Endothelial cell (in vitro differentiated cells): ENCODE results near the gene SHQ1. TPM values are rescaled to one million over a fixed set of nuclear protein-coding genes. Genes with fewer than 3 reads are reported as not detected.

Source experiments
- DNase-seq: peaks from one replicate; pipeline ENCODE4 v3.0.0; 2021; ENCODE audit warnings: low spot score
- H3K27ac Mint-ChIP-seq: one replicate; pipeline ENCODE4 v1.8.0; 2021; ENCODE audit warnings: mixed read lengths, inconsistent platforms; ENCODE audit not compliant: unreplicated experiment
- H3K27me3 Mint-ChIP-seq: one replicate; pipeline ENCODE4 v1.8.0; 2021; ENCODE audit warnings: mild to moderate bottlenecking, moderate library complexity, mixed read lengths, inconsistent platforms; ENCODE audit not compliant: unreplicated experiment
- H3K36me3 Mint-ChIP-seq: one replicate; pipeline ENCODE4 v1.8.0; 2021; ENCODE audit warnings: mild to moderate bottlenecking, low read depth, mixed read lengths, inconsistent platforms; ENCODE audit not compliant: unreplicated experiment
- H3K4me1 Mint-ChIP-seq: one replicate; pipeline ENCODE4 v1.8.0; 2021; ENCODE audit warnings: mild to moderate bottlenecking, mixed read lengths, inconsistent platforms; ENCODE audit not compliant: unreplicated experiment
- H3K4me3 Mint-ChIP-seq: one replicate; pipeline ENCODE4 v1.8.0; 2021; ENCODE audit warnings: mild to moderate bottlenecking, mixed read lengths, inconsistent platforms; ENCODE audit not compliant: unreplicated experiment
- H3K9me3 Mint-ChIP-seq: one replicate; pipeline ENCODE4 v1.8.0; 2021; ENCODE audit warnings: mixed read lengths, inconsistent platforms; ENCODE audit not compliant: unreplicated experiment
- total RNA-seq: library from RNA; stranded (reverse); fragmentation: NEBNext Ultra II Directional; extraction: Animal tissue kit (Norgen Biotek cat#: 25700); gene quantifications from one replicate; pipeline ENCODE4 v1.2.1, GENCODE V29; 2021; ENCODE audit not compliant: unreplicated experiment
- TF ChIP-seq, protein P1 (sequence below): fragments of 200-600 bp; sonication (generic); IDR thresholded peaks from one replicate; pipeline ENCODE4 v1.5.0; 2021; ENCODE audit warnings: antibody characterized with exemption; ENCODE audit not compliant: unreplicated experiment

The SHQ1 gene
- total RNA-seq, 1 donor from 2014 or later, result 26.9 TPM

DNA sequence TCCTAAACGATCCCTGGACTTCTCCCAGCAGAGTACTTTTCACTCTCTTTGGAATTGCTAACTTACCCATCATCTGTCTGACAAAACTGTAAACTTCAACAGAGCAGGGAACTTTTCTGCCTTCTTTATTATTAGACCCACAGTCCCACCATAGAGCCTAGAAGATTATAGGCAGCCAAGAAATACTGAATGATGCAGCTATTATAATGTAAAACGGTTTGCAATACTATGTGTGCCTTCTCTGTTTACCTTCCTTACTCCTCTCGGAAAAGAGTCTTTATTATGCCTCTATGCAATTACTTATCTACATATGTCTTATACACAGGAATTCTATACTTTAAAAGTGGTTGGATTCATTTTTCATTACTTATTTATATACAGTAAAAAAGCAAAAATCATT is 36.0 kb downstream of the SHQ1 start:
- peaks cover 46% of the 10 kb centered on the region for H3K4me1 Mint-ChIP-seq
- no peak overlapping the region for H3K4me3 Mint-ChIP-seq
- H3K27ac Mint-ChIP-seq, result no peak overlapping the region
- no peaks in the 10 kb centered on the region for H3K36me3 Mint-ChIP-seq
- H3K27me3 Mint-ChIP-seq, result no peaks in the 10 kb centered on the region
- H3K9me3 Mint-ChIP-seq, result no peaks in the 10 kb centered on the region
- DNase-seq, result no peak
- TF ChIP-seq, protein P1, sequence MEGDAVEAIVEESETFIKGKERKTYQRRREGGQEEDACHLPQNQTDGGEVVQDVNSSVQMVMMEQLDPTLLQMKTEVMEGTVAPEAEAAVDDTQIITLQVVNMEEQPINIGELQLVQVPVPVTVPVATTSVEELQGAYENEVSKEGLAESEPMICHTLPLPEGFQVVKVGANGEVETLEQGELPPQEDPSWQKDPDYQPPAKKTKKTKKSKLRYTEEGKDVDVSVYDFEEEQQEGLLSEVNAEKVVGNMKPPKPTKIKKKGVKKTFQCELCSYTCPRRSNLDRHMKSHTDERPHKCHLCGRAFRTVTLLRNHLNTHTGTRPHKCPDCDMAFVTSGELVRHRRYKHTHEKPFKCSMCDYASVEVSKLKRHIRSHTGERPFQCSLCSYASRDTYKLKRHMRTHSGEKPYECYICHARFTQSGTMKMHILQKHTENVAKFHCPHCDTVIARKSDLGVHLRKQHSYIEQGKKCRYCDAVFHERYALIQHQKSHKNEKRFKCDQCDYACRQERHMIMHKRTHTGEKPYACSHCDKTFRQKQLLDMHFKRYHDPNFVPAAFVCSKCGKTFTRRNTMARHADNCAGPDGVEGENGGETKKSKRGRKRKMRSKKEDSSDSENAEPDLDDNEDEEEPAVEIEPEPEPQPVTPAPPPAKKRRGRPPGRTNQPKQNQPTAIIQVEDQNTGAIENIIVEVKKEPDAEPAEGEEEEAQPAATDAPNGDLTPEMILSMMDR, result no peak

DNA sequence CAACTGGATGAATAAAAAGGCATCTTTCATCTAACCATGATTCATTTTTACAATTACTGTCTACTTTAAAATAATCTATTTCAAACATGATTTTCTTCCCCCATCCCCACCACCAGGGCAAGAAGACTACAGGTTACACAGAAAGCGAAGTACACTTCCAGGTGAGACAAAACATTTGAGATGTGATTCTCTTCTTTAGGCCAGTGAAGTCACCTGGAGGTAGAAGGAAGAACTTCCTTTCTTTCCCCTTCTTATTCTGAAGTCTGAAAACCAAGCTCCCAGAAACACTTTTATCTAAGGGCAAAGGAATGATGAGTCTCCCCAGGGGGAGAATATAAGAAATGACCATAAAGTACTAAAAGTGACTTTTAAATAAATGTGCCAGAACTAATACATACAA is 36.7 kb downstream of the SHQ1 start:
- no peak for DNase-seq
- H3K27ac Mint-ChIP-seq, result no peak overlapping the region
- H3K27me3 Mint-ChIP-seq, result no peaks in the 10 kb centered on the region
- TF ChIP-seq, protein P1, result peak; percentile 55
- H3K4me1 Mint-ChIP-seq, result peaks cover 53% of the 10 kb centered on the region
- H3K4me3 Mint-ChIP-seq, result no peak overlapping the region
- H3K9me3 Mint-ChIP-seq, result no peaks in the 10 kb centered on the region
- no peaks in the 10 kb centered on the region for H3K36me3 Mint-ChIP-seq

DNA sequence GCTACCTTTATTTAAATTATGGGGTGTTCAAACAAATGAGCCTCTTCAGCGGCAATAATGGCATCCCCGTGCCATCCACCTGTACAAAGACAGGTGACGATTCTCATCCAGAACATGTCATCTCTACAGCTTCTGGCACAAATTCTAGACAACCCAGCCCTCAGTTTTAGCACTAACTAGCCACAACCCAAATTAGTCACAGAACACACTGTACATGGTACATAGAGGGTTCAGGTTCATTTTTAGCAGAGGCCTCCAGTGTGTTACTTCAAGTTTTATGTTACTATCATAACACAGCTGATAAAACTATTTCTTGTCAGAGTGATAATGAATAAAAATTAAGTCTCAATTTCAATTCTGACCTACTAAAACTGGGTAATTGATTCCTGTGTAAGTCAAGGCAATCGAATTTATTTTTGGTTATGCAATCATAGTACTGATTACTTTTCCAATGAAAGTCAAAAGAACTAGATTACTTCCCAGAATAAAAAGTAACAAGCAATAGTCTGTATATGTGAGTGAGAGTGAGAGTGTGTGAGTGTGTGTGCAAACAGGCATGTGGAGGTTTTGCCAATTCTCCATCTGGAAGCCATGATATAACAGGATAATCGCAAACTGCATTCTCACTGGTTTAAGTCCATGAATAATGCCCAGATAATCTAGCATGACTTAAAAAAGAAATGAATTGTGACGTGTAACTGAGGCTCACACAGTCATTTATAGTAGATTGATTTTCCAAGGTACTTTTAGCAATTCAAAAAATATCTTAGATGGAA is 37.4 kb downstream of the SHQ1 start:
- Mint-ChIP-seq H3K4me1 (peaks cover 58% of the 10 kb centered on the region), H3K27me3 (no peaks in the 10 kb centered on the region), H3K36me3 (no peaks in the 10 kb centered on the region), H3K4me3 (no peak overlapping the region), H3K9me3 (no peaks in the 10 kb centered on the region), H3K27ac (no peak overlapping the region)
- no peak for DNase-seq
- TF ChIP-seq, protein P1, result no peak

DNA sequence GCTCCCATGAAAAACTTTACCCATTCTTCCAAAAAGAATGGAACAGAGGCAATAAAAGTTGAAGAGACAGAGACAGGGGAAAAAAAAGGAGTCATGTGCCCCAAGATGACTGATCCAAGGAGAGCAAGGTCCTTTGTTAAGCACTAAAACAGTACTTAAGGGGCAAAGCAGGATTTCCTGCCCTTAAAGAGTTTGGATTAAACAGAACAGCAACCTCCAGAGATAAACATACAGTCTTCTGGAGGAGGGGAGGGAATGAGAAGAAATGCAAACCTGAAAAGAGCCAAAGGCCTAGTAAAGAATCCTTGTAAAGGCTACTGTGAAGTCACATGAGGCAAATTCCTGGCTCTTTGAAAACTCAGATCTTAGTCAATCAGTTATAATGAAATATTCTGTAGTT is 38.2 kb downstream of the SHQ1 start:
- H3K27me3 Mint-ChIP-seq, result no peaks in the 10 kb centered on the region
- no peak for DNase-seq
- no peak overlapping the region for H3K4me3 Mint-ChIP-seq
- TF ChIP-seq, protein P1, result no peak
- H3K36me3 Mint-ChIP-seq, result no peaks in the 10 kb centered on the region
- H3K4me1 Mint-ChIP-seq, result peaks cover 51% of the 10 kb centered on the region
- H3K9me3 Mint-ChIP-seq, result no peaks in the 10 kb centered on the region
- peak overlapping the region; percentile 74 for H3K27ac Mint-ChIP-seq

DNA sequence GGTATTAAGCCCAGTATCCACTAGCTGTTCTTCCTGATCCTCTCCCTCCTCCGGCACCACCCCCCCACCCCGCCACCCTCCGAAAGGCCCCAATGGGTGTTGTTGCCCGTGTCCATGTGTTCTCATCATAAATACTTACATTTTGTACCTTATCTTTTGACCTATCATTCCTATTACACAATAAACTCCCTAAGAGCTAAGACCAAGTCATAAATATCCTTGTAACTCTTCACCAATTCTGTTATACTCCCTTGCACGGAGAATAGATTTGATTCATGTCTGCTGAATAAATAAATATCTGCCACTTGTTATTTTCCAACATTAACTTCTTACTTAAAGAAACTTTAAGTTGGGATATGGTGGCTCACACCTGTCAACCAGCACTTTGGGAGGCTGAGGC is 43.9 kb downstream of the SHQ1 start:
- Mint-ChIP-seq H3K4me3 (no peak overlapping the region), H3K9me3 (no peaks in the 10 kb centered on the region), H3K4me1 (peaks cover 17% of the 10 kb centered on the region), H3K27ac (no peak overlapping the region), H3K27me3 (no peaks in the 10 kb centered on the region), H3K36me3 (no peaks in the 10 kb centered on the region)
- no peak for DNase-seq
- TF ChIP-seq, protein P1, result no peak
